GM12878 (cell line): ENCODE results near the gene FBXL7.

Experiments
- CREM ChIP-seq: IDR thresholded peaks from 2 replicates; pipeline ENCODE4 v1.6.1; 2014; ENCODE audit warnings: antibody characterized with exemption, low read depth
- CTCF ChIP-seq, 3 experiments: IDR thresholded peaks in 2 of 3; conservative IDR thresholded peaks in 1 of 3; 2 replicates each; pipeline ENCODE4 v1.5.1; 2011; ENCODE audit warnings: low read depth in 3 of 3, low read length in 3 of 3, mild to moderate bottlenecking in 3 of 3, control low read depth in 2 of 3, moderate library complexity in 2 of 3, inconsistent platforms in 1 of 3, mixed read lengths in 1 of 3; ENCODE audit not compliant: control insufficient read depth in 2 of 3, insufficient read depth in 1 of 3; ENCODE audit errors: extremely low read depth in 1 of 3
- EGR1 ChIP-seq, 2 experiments: IDR thresholded peaks; 1 replicate in 1 of 2; 2 replicates in 1 of 2; pipeline ENCODE4 v1.6.1; 2011 to 2012; ENCODE audit warnings: low read depth in 2 of 2, low read length in 2 of 2, borderline replicate concordance in 1 of 2, mild to moderate bottlenecking in 1 of 2, moderate library complexity in 1 of 2
- EZH2 ChIP-seq: IDR thresholded peaks from 2 replicates; pipeline ENCODE4 v1.6.1; 2012; ENCODE audit warnings: low read depth, mild to moderate bottlenecking, control low read depth, inconsistent platforms, low read length, borderline replicate concordance; ENCODE audit not compliant: control insufficient read depth
- IRF3 ChIP-seq: fragments of 450-650 bp; IDR thresholded peaks from 2 replicates; pipeline ENCODE4 v1.6.1; 2014; ENCODE audit warnings: mild to moderate bottlenecking
- KDM1A ChIP-seq: fragments of 200-600 bp; sonication (generic); IDR thresholded peaks from 2 replicates; pipeline ENCODE4 v1.6.1; 2016; ENCODE audit warnings: borderline replicate concordance
- PBX3 ChIP-seq: IDR thresholded peaks from 2 replicates; pipeline ENCODE4 v1.6.1; 2011; ENCODE audit warnings: mild to moderate bottlenecking, low read depth, low read length, moderate library complexity; ENCODE audit not compliant: insufficient replicate concordance
- POLR2AphosphoS5 ChIP-seq: IDR thresholded peaks from 2 replicates; pipeline ENCODE4 v1.6.1; 2011; ENCODE audit warnings: mild to moderate bottlenecking, low read length, inconsistent platforms
- PRDM15 ChIP-seq: fragments of 450-650 bp; formaldehyde crosslinking; IDR thresholded peaks from 2 replicates; pipeline ENCODE4 v1.4.0; 2020; ENCODE audit warnings: mild to moderate bottlenecking, moderate library complexity
- RAD21 ChIP-seq: IDR thresholded peaks from 2 replicates; pipeline ENCODE4 v1.6.1; 2011; ENCODE audit warnings: mild to moderate bottlenecking, low read depth, low read length, moderate library complexity; ENCODE audit not compliant: insufficient read depth
- RFX5 ChIP-seq: IDR thresholded peaks from 2 replicates; pipeline ENCODE4 v1.6.1; 2011; ENCODE audit warnings: low read depth, low read length, improper control_type of control experiment
- SP1 ChIP-seq: IDR thresholded peaks from one replicate; pipeline ENCODE4 v1.6.1; 2011; ENCODE audit warnings: low read depth, low read length
- TCF7 ChIP-seq: IDR thresholded peaks from 2 replicates; pipeline ENCODE4 v1.6.1; 2014; ENCODE audit warnings: antibody characterized with exemption, borderline replicate concordance
- ZNF274 ChIP-seq: IDR thresholded peaks from one replicate; pipeline ENCODE4 v1.8.0; 2011; ENCODE audit not compliant: insufficient read length, insufficient read depth

GRCh38 chr5:15634591-15635288, 134.8 kb downstream of the FBXL7 start:
- TF ChIP-seq CTCF (IDR thresholded peaks at IDR 0.05 in 2 of 3, conservative IDR thresholded peaks at IDR 0.05 in 1 of 3; ENCODE audit: control insufficient read depth in 2 of 3, extremely low read depth in 1 of 3, insufficient read depth in 1 of 3, low read depth in 3 of 3, low read length in 3 of 3) (no peak), TCF7 (no peak), PBX3 (no peak), KDM1A (no peak), RAD21 (no peak), RFX5 (no peak), POLR2AphosphoS5 (no peak), EZH2 (no peak), IRF3 (no peak), PRDM15 (no peak), EGR1 (IDR thresholded peaks at IDR 0.05; ENCODE audit: borderline replicate concordance in 1 of 2, low read depth in 2 of 2, low read length in 2 of 2) (no peak), ZNF274 (no peak), SP1 (no peak), CREM (no peak)
